GM12864 (cell line): Measurements from ENCODE around the gene CCDC138.

ENCODE experiments used
- DNase-seq: peaks from one replicate; pipeline ENCODE4 v3.0.0-alpha.2; 2011; ENCODE audit warnings: low read depth
- H3K4me3 ChIP-seq: 2 replicates; pipeline ENCODE4 v1.5.1; 2011; ENCODE audit warnings: mild to moderate bottlenecking, low read depth, low read length, control low read depth
- TF ChIP-seq, protein P1 (sequence below): IDR thresholded peaks from 2 replicates; pipeline ENCODE4 v1.5.1; 2011; ENCODE audit warnings: low read depth, mild to moderate bottlenecking, moderate library complexity, low read length, control low read depth, inconsistent platforms; ENCODE audit errors: missing control alignments

CCDC138 gene

DNA sequence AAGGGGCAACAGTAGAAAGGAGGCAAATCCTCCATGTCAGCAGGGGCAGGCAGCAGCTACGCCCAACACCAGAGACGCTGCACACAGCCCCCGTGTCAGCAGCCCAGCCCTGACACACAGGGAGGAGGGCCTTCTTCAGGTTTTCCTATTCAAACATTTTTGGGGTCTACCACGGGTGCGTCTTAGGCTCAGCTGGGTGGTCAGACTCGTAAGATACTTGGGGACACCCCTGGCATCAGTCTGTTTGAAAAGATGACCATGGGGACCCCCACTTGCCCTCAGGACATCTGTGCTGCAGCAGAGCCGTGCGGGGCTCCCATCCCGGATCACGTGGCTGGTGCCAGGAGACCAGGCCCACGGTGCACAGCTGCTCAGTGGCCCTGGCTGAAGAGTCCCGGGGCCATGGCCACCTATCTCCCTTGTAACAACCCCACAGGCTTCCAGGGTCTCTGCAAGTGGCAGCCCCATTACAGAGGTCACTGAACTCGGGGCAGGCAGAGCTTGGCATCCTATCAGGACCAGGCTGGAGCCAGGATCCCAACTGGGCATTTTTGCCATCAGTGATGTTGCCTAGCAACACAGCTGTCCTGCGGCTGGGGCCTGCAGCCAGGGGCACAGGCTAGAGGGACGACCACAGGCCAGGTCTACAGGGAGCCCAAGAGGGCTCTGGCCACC is 120.0 kb downstream of the CCDC138 start:
- H3K4me3 ChIP-seq, result no peak overlapping the region
- TF ChIP-seq, protein P1, sequence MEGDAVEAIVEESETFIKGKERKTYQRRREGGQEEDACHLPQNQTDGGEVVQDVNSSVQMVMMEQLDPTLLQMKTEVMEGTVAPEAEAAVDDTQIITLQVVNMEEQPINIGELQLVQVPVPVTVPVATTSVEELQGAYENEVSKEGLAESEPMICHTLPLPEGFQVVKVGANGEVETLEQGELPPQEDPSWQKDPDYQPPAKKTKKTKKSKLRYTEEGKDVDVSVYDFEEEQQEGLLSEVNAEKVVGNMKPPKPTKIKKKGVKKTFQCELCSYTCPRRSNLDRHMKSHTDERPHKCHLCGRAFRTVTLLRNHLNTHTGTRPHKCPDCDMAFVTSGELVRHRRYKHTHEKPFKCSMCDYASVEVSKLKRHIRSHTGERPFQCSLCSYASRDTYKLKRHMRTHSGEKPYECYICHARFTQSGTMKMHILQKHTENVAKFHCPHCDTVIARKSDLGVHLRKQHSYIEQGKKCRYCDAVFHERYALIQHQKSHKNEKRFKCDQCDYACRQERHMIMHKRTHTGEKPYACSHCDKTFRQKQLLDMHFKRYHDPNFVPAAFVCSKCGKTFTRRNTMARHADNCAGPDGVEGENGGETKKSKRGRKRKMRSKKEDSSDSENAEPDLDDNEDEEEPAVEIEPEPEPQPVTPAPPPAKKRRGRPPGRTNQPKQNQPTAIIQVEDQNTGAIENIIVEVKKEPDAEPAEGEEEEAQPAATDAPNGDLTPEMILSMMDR, result no peak
- DNase-seq, result no peak

GRCh38 chr2:108907822-108908712 is 121.5 kb downstream of the CCDC138 start:
- H3K4me3 ChIP-seq, result no peak overlapping the region
- no peak for DNase-seq
- TF ChIP-seq, protein P1, result no peak

DNA sequence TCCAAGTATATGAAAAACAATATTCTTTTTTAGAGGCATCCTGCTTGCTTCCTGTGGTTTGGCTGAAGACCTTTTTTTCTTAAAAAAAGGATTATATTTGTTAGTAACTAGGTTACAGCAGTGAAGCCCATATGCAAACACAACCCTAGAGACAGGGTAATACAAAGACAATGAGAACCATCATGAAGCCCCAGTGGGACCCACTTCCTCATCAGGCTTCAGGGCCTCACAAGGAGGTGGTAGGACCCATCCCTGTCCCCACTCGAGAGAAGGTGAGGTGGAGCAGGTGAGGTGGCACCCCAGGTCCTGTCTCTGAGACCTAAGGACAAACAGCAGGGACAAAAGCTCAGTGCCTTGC is 122.1 kb downstream of the CCDC138 start:
- no peak overlapping the region for H3K4me3 ChIP-seq
- TF ChIP-seq, protein P1, result no peak
- DNase-seq, result no peak

GRCh38 chr2:108909275-108909823 is 122.8 kb downstream of the CCDC138 start:
- no peak for DNase-seq
- TF ChIP-seq, protein P1, result no peak
- H3K4me3 ChIP-seq, result no peak overlapping the region

GRCh38 chr2:108910011-108910431 is 123.5 kb downstream of the CCDC138 start:
- H3K4me3 ChIP-seq, result no peak overlapping the region
- DNase-seq, result no peak
- TF ChIP-seq, protein P1, result no peak

DNA sequence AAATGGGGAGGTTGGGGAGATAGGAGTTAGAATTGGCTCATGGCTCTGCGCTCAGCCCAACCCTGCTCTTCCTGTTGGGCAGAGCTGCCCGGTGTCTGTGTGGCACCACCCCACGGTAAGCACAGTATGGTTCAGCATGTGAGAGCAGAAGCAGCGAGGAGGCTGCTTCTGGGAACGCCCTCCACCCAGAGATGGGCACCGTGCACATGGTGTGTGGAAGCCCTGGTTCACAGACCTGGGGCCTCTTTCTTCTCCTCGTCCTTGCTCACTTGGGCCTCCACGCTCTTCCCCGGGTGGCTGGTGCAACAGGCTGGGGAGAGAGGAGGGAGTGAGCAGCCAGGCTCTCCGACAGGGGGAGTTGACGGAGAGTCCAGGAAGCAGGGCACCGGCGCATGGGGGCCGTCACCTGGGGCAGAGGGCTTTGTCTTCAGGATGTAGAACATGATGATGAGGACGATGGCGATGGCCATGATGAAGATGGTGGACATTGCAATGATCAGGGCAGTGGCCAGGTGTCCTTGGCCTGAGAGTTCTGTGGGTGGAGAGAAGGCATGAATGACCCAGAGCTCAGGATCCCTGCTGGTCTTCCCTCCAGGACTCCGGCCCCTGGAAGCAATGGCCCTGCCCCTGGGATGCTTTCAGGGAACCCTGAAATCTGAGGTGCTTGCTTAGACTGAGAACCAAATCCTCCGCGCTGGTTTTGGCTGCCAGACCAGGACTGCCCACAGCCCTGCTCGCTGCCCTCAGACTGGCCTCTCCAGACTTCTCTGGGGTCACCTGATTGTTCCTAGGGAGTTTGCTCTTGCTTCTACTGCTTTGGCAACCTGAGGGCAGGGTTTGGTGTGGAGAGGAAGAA is 124.2 kb downstream of the CCDC138 start:
- no peak for DNase-seq
- H3K4me3 ChIP-seq, result no peak overlapping the region
- TF ChIP-seq, protein P1, result no peak
